DMS79 treated with DMSO at 0.1 percent for 48 hours (cell line): Measurements from ENCODE around the gene UBR1.
"Not testable (repeated sequence)": the region's sequence is repeated elsewhere in the genome, so short reads cannot be mapped to it uniquely, and the experiment has no call there.

Source experiments
- DNase-seq: peaks from one replicate; lab custom pipeline; 2025; lab: John Stamatoyannopoulos, UW

Gene UBR1

DNA sequence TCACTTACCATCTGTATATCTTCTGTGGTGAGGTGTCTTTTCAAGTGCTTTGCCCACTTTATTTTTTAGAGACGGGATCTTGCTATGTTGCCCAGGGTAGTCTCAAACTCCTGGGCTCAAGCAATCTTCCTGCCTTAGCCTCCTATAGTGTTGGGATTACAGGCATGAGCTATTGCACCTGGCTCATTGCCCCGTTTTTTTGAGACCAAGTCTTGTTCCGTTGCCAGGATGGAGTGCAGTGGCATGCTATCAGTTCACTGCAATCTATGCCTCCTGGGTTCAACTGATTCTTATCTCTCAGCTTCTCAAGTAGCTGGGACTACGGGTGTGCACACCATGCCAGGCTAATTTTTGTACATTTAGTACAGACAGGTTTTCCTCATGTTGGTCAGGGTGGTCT, 132.7 kb downstream of the UBR1 start:
- no peak for DNase-seq

DNA sequence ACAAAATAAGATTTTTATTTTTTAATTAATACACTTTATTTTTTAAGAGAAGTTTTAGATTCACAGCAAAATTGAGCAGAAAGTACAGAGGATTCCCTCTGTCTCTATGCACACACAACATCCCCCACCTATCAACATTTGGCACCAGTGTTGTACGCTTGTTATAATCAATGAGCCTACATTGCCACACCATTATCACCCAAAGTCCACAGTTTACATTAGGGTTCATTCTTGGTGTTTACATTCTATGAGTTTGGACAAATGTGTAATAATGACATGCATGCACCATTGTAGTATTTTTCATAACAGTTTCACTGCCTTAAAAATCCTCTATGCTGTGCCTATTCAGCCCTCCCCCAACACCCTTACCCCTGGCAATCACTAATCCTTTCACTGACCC, 134.0 kb downstream of the UBR1 start:
- no peak for DNase-seq

GRCh38 chr15:42964476-42964875, 141.4 kb downstream of the UBR1 start:
- DNase-seq = no peak

- no peak for DNase-seq
Measured at GRCh38 chr15:42955518-42955917, 150.3 kb downstream of the UBR1 start.

GRCh38 chr15:42954291-42954690, 151.5 kb downstream of the UBR1 start:
- DNase-seq = no peak

DNA sequence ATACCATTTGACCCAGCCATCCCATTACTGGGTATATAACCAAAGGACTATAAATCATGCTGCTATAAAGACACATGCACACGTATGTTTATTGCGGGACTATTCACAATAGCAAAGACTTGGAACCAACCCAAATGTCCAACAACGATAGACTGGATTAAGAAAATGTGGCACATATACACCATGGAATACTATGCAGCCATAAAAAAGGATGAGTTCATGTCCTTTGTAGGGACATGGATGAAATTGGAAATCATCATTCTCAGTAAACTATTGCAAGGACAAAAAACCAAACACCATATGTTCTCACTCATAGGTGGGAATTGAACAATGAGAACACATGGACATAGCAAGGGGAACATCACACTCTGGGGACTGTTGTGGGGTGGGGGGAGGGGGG, 156.9 kb downstream of the UBR1 start:
- not testable (repeated sequence) for DNase-seq

DNA sequence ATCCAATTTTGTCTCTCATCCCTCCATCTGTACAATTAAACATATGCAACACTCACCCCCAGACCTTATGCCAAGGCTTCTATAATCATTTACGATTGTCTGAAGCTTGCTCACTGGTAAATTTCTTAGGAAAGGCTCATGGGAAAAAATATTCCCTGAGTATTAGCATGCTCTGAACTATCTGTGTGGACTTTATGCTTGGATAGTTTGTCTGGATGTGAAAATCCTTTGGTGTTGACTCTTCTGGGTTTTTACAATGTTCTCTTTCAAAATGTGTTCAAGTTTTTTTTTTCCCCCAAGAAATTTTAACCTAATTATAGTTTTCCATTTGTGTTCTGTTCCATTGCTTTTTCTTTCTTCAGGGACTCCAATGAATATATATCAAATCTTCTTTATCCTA, 165.3 kb downstream of the UBR1 start:
- no peak for DNase-seq

GRCh38 chr15:42939841-42940240, 166.0 kb downstream of the UBR1 start:
- DNase-seq = no peak

DNA sequence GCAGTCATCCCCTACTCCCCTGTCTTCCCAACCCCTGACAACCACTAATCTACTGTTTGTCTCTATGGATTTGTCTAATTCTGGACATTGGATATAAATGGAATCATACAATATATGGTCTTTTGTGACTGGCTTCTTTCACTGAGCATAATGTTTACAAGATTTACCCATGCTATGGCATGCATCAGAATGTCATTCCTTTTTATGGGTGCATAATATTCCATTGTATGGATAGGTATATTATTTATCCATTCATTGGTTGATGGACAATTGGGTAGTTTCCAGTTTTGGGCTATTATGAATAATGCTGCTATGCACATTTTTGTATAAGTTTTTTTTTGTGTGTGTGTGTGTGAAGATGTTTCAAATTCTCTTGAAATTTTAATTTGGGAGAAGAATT, 168.7 kb downstream of the UBR1 start:
- no peak for DNase-seq

DNA sequence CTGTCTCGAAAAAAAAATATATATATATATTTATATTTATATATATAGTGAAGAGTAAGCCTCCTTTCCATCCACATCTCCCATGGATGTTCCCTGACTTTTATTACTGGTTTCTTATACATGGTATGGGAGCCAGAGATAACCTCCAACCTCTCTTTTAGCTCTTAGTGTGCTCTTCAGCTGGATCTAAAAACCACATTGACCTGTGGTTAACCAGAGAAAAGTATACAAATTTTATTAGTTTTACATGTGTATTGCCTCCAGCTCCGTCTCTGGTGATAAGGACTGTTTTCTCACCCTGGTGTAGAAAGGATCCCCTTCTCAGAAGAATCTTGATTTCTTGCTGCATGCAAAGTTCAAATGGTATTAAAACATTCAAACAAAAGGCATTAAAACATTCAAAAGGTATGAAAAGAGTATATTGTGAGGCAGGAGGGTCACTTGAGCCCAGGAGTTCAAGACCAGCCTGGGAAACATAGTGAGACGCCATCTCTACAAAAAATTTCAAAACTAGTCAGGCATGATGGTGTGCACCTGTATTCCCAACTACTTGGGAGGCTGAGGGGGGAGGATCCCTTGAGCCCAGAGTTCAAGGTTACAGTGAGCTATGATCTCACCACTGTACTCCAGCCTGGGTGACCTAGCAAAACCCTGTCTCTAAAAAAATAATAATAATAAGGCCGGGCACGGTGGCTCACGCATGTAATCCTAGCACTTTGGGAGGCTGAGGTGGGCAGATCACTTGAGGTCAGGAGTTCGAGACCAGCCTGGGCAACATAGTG, 171.8 kb downstream of the UBR1 start:
- no peak for DNase-seq

DNA sequence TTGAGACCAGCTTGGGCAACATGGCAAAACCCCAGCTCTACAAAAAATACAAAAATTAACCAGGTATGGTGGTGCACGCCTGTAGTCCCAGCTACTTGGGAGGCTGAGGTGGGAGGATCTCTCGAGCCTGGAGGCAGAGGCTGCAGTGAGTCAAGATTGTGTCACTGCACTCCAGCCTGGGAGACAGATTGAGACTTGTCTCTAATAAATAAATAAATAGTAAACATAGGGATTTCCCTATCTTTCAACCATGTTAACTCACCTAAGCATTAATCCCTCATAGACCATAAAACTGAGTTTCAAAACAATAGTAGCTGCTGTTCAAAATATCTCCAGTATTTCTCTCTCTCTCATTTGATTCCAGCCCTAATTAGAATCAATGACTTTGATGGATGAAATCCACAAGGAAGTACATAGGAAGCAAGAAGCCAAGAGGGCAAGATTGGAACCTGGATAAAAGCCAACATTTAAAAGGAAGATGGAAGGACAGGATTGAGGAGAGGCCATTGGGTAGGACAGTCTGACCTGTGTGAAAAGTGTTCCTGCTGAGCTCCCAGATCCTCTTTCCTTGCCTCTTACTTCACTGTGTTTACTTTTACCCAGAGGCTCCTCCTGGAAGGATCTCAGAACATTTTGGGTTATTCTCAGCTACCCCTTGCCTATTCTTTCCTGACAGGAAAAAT, 172.9 kb downstream of the UBR1 start:
- no peak for DNase-seq

GRCh38 chr15:42931702-42932486, 173.9 kb downstream of the UBR1 start:
- no peak for DNase-seq

DNA sequence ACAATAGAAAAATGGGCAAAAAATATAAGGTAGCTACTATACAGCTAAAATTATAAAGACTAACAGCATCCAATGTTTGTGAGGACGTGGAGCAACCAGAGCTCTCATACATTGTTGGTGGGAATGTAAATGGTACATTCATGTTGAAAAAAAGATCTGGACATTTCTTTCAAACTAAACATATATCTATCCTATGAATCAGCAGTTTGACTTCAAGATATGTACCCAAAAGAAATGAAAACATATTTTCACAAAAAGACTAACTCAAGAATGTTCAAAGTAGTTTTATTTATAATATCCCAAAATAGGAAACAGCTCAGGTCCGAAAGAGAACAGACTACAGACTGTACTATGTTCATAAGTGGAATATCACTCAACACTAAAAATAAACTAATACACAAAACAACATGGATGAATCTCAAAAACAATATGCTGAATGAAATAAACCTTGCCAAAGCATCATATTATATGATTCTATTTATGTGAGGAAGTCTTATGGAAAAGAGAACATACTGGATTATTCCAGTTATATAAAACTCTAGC, 176.5 kb downstream of the UBR1 start:
- DNase-seq = no peak

DNA sequence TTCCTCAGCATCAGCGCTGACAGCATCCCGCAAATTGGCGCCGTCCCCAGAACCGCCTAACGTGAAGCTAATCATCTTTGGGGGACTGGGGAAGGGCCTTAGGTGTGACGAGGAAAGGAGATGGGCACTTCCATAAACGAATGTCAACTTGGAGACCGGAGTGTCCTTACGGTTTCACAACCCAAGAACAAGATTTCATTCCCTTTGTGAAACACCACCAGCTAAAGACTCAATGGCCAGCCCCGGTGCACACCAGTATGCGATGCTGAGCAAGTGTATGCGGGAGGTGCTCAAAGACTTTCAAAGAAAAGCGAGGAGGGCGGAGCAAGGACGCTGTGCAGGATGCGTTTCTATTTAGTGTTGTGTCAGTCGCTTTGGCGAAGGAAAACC, 184.5 kb downstream of the UBR1 start:
- DNase-seq = no peak

DNA sequence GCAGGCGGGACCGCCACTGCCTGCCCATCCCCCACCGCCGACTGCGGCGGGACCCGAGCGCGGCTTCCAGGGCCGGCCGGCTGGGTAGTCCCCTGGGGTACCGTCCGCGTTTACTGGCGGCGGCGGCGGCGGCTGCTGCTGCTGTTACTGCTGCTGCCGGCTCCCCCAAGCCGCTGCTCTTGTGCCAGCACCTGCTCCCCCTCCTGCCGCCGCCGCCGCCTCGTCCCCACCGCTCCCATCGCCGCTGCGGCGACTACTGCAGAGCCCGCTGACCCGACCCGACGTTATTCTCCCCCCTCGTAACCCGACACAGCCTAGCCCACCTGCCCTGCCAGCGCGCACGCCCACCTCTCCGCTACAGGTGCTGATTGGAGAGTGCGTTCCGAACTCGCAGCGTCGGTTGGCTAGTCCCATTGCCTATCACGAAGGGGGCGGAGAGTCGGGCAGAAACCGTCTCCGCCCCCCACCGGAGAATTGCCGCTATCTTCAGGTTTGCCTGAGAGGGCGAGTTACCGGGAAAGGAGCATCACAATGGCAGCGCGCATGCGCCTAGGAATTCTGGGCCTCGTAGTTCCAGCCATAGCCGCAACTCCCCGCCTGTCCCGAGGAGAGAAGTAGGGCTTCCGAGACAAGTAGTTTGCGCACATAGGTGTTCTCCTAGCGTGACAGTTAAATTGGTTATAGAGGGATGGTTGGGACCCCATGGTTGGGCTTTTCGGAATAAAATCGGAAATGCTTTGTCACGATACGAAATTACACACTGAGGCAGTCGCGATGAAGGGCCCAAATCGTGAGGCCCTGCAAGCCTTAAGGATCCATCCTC, 185.1 kb downstream of the UBR1 start, which contains the start of gene TTBK2:
TTBK2 (minus strand) TSS at position 260 of the 823 bp plus-strand sequence. CDS start 42,161 bp downstream, outside the sequence.
- peak; percentile 92 for DNase-seq

DNA sequence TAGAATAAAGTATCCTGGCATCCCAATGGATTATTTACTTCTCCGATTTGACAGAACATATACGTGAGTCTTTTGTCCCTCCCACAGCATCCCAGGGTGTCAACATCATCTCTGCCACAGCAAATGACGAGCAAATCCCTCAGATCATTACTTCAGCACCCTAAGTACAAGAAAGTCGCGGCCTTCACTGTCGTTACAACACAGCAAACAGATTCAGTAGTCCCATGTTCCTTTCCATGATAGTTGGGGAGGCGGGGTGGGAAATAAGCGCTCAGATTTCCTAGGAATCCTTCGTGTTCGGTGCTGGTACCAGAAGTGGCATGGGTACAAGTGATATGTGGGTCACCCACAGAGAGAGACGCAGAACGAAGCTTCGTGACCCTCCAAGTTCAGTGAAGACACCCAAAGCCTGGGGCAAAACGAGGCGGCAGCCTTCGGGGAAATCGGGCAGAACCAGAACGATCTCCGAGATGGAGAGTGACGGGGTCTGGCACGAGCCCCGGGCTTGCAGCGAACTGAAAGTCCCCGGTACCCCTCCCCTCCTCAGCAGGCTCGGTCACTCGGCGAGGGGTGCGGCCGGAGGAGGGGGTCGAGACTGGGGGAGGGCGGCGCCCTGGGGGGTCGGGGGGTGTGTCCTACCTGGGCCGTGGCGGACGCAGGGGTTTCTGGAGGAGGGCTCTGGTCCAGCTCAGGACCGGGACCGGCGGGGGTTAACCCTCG, 185.9 kb downstream of the UBR1 start:
- peak; percentile 9 for DNase-seq

DNA sequence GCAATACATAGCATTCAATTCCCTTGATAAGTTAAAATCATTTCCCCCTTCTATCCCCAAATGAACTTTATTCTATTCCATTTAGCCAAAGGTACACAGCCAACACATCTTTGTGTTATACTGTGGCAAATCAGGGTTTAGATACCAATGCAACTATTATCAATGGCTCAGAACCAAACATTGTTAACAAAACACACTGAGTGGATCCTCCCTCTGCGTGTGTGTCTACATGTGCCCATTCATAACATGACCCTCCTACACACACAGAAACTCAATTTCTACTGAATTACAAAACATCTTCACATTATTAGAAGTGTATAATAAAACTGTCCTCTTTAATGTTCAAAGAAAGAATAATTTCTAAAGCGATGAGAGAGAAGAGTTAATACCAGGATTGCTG, 186.5 kb downstream of the UBR1 start:
- no peak for DNase-seq

- DNase-seq = no peak
Measured at GRCh38 chr15:42918047-42918446, 187.8 kb downstream of the UBR1 start.

DNA sequence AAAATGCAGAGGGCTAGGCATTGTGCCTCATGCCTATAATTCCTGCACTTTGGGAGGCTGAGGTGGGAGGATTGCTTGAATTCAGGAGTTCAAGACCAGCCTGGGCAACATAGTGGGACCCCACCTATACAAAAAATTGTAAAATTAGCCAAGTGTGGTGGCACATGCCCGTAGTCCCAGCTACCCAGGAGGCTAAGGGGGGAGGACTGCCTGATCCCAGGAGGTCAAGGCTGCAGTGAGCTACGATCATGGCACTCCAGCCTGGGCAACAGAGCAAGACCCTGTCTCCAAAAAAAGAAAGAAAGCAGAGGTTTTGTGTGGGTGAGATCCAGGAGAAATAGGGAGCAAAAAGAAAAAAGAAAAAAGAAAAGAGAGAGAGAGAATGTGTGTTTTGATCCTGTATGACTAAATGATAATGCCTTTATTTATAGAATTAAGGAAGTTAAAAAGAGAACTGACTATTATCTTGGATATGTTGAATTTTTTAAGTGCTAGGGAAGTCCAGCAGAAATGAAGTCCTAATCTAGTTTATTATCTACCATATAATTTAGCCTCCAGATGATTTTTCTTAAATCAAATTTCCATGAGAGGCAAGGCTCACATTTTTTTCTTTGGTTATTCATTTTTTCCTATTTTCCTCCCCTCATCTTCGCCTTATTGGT, 190.1 kb downstream of the UBR1 start:
- no peak for DNase-seq

- peak; percentile 37 for DNase-seq
Measured at GRCh38 chr15:42914728-42915497, 190.9 kb downstream of the UBR1 start.
